B cell (primary cell): ENCODE measurements around the gene RTKN. TPM values are rescaled to one million over a fixed set of nuclear protein-coding genes. Genes with fewer than 3 reads are reported as not detected.
"Not testable (repeated sequence)": the region's sequence is repeated elsewhere in the genome, so short reads cannot be mapped to it uniquely, and the experiment has no call there.

Experiments
- ATAC-seq: fragments of 200-7000 bp; cut with Tn5 transposase; one replicate; pipeline ENCODE4 v1.10.0; 2021; ENCODE audit warnings: low read depth, mild to moderate bottlenecking, moderate number of reproducible peaks, moderate library complexity
- CTCF ChIA-PET: fragments of 350-600 bp; sonication (Branson Sonifier 250); formaldehyde crosslinking; loops from one replicate; lab custom pipeline; 2021; ENCODE audit warnings: antibody characterized with exemption, inconsistent platforms; lab: Charles Lee
- POLR2A ChIA-PET: fragments of 350-600 bp; sonication (Branson Sonifier 250); formaldehyde crosslinking; loops from one replicate; lab custom pipeline; 2021; ENCODE audit warnings: antibody characterized with exemption; lab: Charles Lee
- DNase-seq: peaks from one replicate; pipeline ENCODE4 v3.0.0; 2013
- H2AFZ ChIP-seq: 2 replicates; pipeline ENCODE4 v1.6.1; 2012; ENCODE audit warnings: mild to moderate bottlenecking, low read depth, low read length; ENCODE audit not compliant: insufficient read depth, poor library complexity, severe bottlenecking
- H3K27ac ChIP-seq, 2 donors: 1 replicate in 1 of 2; 2 replicates in 1 of 2; pipeline ENCODE4 v1.5.1; 2012 to 2013; ENCODE audit warnings: low read length in 2 of 2, mild to moderate bottlenecking in 2 of 2, moderate library complexity in 1 of 2
- H3K27me3 ChIP-seq, 4 experiments: fragments of 200-600 bp in 1 of 4; sonication (generic) in 1 of 4; replicated peaks in 1 of 4; 1 replicate in 2 of 4; 2 replicates in 2 of 4; pipeline versions ENCODE4 v1.6.1 to v1.7.0; 2013 to 2016; ENCODE audit warnings: low read length in 3 of 4, mild to moderate bottlenecking in 2 of 4, mixed read lengths in 1 of 4, moderate library complexity in 1 of 4; ENCODE audit not compliant: insufficient read depth in 4 of 4, control insufficient read depth in 3 of 4; ENCODE audit errors: control extremely low read depth in 1 of 4
- H3K36me3 ChIP-seq, 2 experiments: replicated peaks in 1 of 2; 1 replicate in 1 of 2; 2 replicates in 1 of 2; pipeline versions ENCODE4 v1.6.1 to v1.7.1; 2013; ENCODE audit warnings: low read length in 1 of 2; ENCODE audit not compliant: insufficient read depth in 2 of 2, control insufficient read depth in 1 of 2; ENCODE audit errors: control extremely low read depth in 1 of 2, extremely low read depth in 1 of 2
- H3K4me1 ChIP-seq, 2 donors: fragments of 200-600 bp in 1 of 2; sonication (generic) in 1 of 2; 1 replicate in 1 of 2; 2 replicates in 1 of 2; pipeline versions ENCODE4 v1.5.1 to v1.6.1; 2013 to 2017; ENCODE audit warnings: low read length in 2 of 2; ENCODE audit not compliant: control insufficient read depth in 2 of 2, insufficient read depth in 2 of 2
- H3K4me2 ChIP-seq: replicated peaks from 2 replicates; pipeline ENCODE3; 2012; ENCODE audit warnings: mild to moderate bottlenecking, low read depth, low read length; ENCODE audit not compliant: poor library complexity, severe bottlenecking
- H3K4me3 ChIP-seq, 5 experiments: fragments of 200-600 bp in 1 of 5; sonication (generic) in 1 of 5; 1 replicate in 3 of 5; 2 replicates in 2 of 5; pipeline versions ENCODE4 v1.5.1 to v1.7.0; 2011 to 2016; ENCODE audit warnings: low read length in 4 of 5, mild to moderate bottlenecking in 4 of 5, low read depth in 2 of 5, control low read depth in 1 of 5, moderate library complexity in 1 of 5; ENCODE audit not compliant: insufficient read depth in 1 of 5; ENCODE audit errors: control extremely low read depth in 1 of 5, extremely low read depth in 1 of 5
- H3K79me2 ChIP-seq: fragments of 200-600 bp; sonication (generic); one replicate; pipeline ENCODE4 v1.6.0; 2016; ENCODE audit warnings: low read length; ENCODE audit not compliant: control insufficient read depth, insufficient read depth
- H3K9ac ChIP-seq: fragments of 200-600 bp; sonication (generic); 2 replicates; pipeline ENCODE4 v1.6.1; 2017; ENCODE audit warnings: mild to moderate bottlenecking, low read length, moderate library complexity
- H3K9me3 ChIP-seq, 3 donors: one replicate each; pipeline versions ENCODE4 v1.6.1 to v1.7.1; 2013; ENCODE audit warnings: low read length in 2 of 3; ENCODE audit not compliant: control insufficient read depth in 2 of 3, insufficient read depth in 1 of 3; ENCODE audit errors: control extremely low read depth in 1 of 3
- H4K20me1 ChIP-seq: 2 replicates; pipeline ENCODE4 v1.6.0; 2012; ENCODE audit warnings: mild to moderate bottlenecking, low read length; ENCODE audit not compliant: insufficient read depth, control insufficient read depth, poor library complexity, severe bottlenecking
- H3K27ac Mint-ChIP-seq: one replicate; pipeline ENCODE4 v1.8.0; 2021; ENCODE audit warnings: mixed read lengths
- H3K27me3 Mint-ChIP-seq: one replicate; pipeline ENCODE4 v1.8.0; 2021; ENCODE audit warnings: mixed read lengths
- H3K4me1 Mint-ChIP-seq: one replicate; pipeline ENCODE4 v1.8.0; 2021; ENCODE audit warnings: mixed read lengths
- H3K4me3 Mint-ChIP-seq: one replicate; pipeline ENCODE4 v1.8.0; 2021; ENCODE audit warnings: mixed read lengths
- H3K9me3 Mint-ChIP-seq: one replicate; pipeline ENCODE4 v1.8.0; 2022; ENCODE audit warnings: mixed read lengths; ENCODE audit not compliant: insufficient read depth
- EZH2 ChIP-seq: IDR thresholded peaks from 2 replicates; pipeline ENCODE4 v1.6.1; 2012; ENCODE audit warnings: borderline replicate concordance, low read depth, mild to moderate bottlenecking, moderate library complexity, low read length; ENCODE audit not compliant: insufficient read depth, poor library complexity, severe bottlenecking
- WGBS: methylation state at CpG from one replicate; pipeline ENCODE4 v1.1.5; 2013; ENCODE audit warnings: missing lambda C conversion rate; ENCODE audit not compliant: insufficient coverage; 5-methylcytosine and 5-hydroxymethylcytosine counted together
- intact Hi-C: fragments of 100-400 bp; cut with micrococcal nuclease; formaldehyde crosslinking; loops from one replicate; pipeline ENCODE4 v1.10.0; 2022
- polyA plus RNA-seq: library from polyadenylated mRNA; depleted of rRNA; stranded (reverse); fragments of >200 nt; gene quantifications from 2 replicates; pipeline ENCODE4 v1.2.3, GENCODE V29; 2012
- total RNA-seq, 2 donors: library from RNA; stranded (reverse); fragments of 120-200 nt in 1 of 2; gene quantifications; 1 replicate in 1 of 2; 2 replicates in 1 of 2; pipeline versions ENCODE4 v1.2.3 to v1.2.4, GENCODE V29; 2013 to 2022
- TF ChIP-seq, protein P1 (sequence below): fragments of 200-600 bp; IDR thresholded peaks from one replicate; pipeline ENCODE4 v1.8.0; 2022; ENCODE audit warnings: antibody characterized with exemption, mild to moderate bottlenecking

Gene RTKN
- total and polyA plus RNA-seq, 2 donors (not counting 1 experiment from before 2014, with no cell fraction given) = 5.1 to 10.5 TPM

GRCh38 chr2:74471332-74472065, 29.8 kb upstream of the RTKN start:
- Histone ChIP-seq H3K9ac (peak overlapping the region; percentile 69), H2AFZ (peak overlapping the region; percentile 94), H3K27ac (peak overlapping the region; percentile 69 to 94), H3K4me1 (peaks cover 16 to 22% of the 10 kb centered on the region in 2 donors), H4K20me1 (no peaks in the 10 kb centered on the region), H3K79me2 (peaks cover 6% of the 10 kb centered on the region), H3K36me3 (peaks cover 0 to 18% of the 10 kb centered on the region in 2 experiments), H3K4me2 (peak overlapping the region; percentile 85), H3K4me3 (peak overlapping the region; percentile 65 to 89 (median 67)), H3K27me3 (no peaks in the 10 kb centered on the region), H3K9me3 (peaks cover 0 to 5% (median 0%) of the 10 kb centered on the region in 3 donors)
- intact Hi-C loops = loop anchor here (1.0 kb wide), 3 partner anchors 12 to 58 kb away; partner anchors contain the start of genes AUP1, HTRA2, TTC31 and WBP1
- no peaks in the 10 kb centered on the region for H3K27me3 Mint-ChIP-seq
- DNase-seq (no peak), ATAC-seq (no peak)
- WGBS = 81% methylated on average over 8 of the region's 16 CpGs
- CTCF ChIA-PET = interaction anchor here (0.7 to 1.6 kb wide), 3 partner anchors 10 to 1258 kb away, joined by 4 to 6 read pairs (median 6); partner anchors contain the start of gene WBP1
- POLR2A ChIA-PET = interaction anchor here (0.7 to 4.1 kb wide), 3 partner anchors 10 to 364 kb away, joined by 7 to 63 read pairs (median 36); partner anchors contain the start of genes CCDC142, TTC31 and WBP1
- H3K9me3 Mint-ChIP-seq = no peaks in the 10 kb centered on the region
- H3K4me3 Mint-ChIP-seq = peak overlapping the region; percentile 99
- peak overlapping the region; percentile 99 for H3K27ac Mint-ChIP-seq
- H3K4me1 Mint-ChIP-seq = peaks cover 20% of the 10 kb centered on the region
- TF ChIP-seq, protein P1, sequence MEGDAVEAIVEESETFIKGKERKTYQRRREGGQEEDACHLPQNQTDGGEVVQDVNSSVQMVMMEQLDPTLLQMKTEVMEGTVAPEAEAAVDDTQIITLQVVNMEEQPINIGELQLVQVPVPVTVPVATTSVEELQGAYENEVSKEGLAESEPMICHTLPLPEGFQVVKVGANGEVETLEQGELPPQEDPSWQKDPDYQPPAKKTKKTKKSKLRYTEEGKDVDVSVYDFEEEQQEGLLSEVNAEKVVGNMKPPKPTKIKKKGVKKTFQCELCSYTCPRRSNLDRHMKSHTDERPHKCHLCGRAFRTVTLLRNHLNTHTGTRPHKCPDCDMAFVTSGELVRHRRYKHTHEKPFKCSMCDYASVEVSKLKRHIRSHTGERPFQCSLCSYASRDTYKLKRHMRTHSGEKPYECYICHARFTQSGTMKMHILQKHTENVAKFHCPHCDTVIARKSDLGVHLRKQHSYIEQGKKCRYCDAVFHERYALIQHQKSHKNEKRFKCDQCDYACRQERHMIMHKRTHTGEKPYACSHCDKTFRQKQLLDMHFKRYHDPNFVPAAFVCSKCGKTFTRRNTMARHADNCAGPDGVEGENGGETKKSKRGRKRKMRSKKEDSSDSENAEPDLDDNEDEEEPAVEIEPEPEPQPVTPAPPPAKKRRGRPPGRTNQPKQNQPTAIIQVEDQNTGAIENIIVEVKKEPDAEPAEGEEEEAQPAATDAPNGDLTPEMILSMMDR = no peak
- no peak for TF ChIP-seq EZH2

DNA sequence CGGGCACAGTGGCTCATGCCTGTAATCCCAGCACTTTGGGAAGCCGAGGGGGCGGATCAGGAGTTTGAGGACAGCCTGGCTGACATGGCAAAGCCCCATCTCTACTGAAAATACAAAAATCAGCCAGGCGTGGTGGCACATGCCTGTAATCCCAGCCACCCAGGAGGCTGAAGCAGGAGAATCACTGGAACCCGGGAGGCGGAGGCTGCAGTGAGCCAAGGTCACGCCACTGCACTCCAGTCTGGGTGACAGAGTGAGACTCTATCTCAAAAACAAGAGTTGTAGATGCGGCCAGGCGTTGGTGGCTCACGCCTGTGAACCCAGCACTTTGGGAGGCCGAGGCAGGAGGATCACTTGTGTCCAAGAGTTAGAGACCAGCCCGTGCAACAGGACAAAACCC, 29.0 kb upstream of the RTKN start:
- Mint-ChIP-seq H3K27ac (peak overlapping the region; percentile 65), H3K4me3 (peak overlapping the region; percentile 53), H3K4me1 (peaks cover 24% of the 10 kb centered on the region)
- CTCF ChIA-PET = interaction anchor here (0.7 to 1.6 kb wide), 3 partner anchors 10 to 1257 kb away, joined by 4 to 6 read pairs (median 6); partner anchors contain the start of gene WBP1
- H3K4me2 ChIP-seq, H3K4me3 ChIP-seq, H4K20me1 ChIP-seq, H3K27me3 Mint-ChIP-seq, H3K27me3 ChIP-seq, H3K9me3 ChIP-seq, DNase-seq, H3K9ac ChIP-seq, H3K9me3 Mint-ChIP-seq, intact Hi-C loops, H2AFZ ChIP-seq, ATAC-seq: not testable (repeated sequence)
- Histone ChIP-seq H3K79me2 (peaks cover 12% of the 10 kb centered on the region), H3K27ac (peak overlapping the region in 1 of 2 donors; percentile 2), H3K4me1 (peaks cover 19 to 27% of the 10 kb centered on the region in 2 donors), H3K36me3 (peaks cover 0 to 14% of the 10 kb centered on the region in 2 experiments)
- POLR2A ChIA-PET = interaction anchor here (4.1 kb wide), 2 partner anchors 11 to 13 kb away, joined by 36 to 63 read pairs; partner anchors contain the start of genes CCDC142, TTC31 and WBP1
- WGBS = 98% methylated on average over 8 of the region's 12 CpGs
